KMS-11 (cell line): Measurements from ENCODE around the gene EFNB3.

Experiments
- H2AFZ ChIP-seq: fragments of 200-600 bp; sonication (generic); 2 replicates; pipeline ENCODE4 v1.6.1; 2016; ENCODE audit warnings: antibody characterized with exemption, mixed run types, low read depth
- H3K27ac ChIP-seq: fragments of 200-600 bp; sonication (generic); 2 replicates; pipeline ENCODE4 v1.6.1; 2016; ENCODE audit warnings: mild to moderate bottlenecking, mixed run types
- H3K27me3 ChIP-seq: fragments of 200-600 bp; sonication (generic); 2 replicates; pipeline ENCODE4 v1.6.1; 2017; ENCODE audit warnings: mild to moderate bottlenecking, low read depth, mixed run types, moderate library complexity; ENCODE audit not compliant: insufficient read depth
- H3K36me3 ChIP-seq: fragments of 200-600 bp; sonication (generic); 2 replicates; pipeline ENCODE4 v1.6.1; 2017; ENCODE audit warnings: mild to moderate bottlenecking, mixed run types; ENCODE audit not compliant: insufficient read depth
- H3K4me1 ChIP-seq: fragments of 200-600 bp; sonication (generic); 2 replicates; pipeline ENCODE4 v1.6.1; 2016; ENCODE audit warnings: mild to moderate bottlenecking, low read depth, mixed run types; ENCODE audit not compliant: poor library complexity, severe bottlenecking
- H3K4me2 ChIP-seq: fragments of 200-600 bp; sonication (generic); 2 replicates; pipeline ENCODE4 v1.7.0; 2016; ENCODE audit warnings: mild to moderate bottlenecking, mixed run types
- H3K4me3 ChIP-seq: fragments of 200-600 bp; sonication (generic); IDR thresholded peaks from 2 replicates; pipeline ENCODE4 v1.6.1; 2017; ENCODE audit warnings: low read depth, low read length, mixed read lengths; ENCODE audit not compliant: insufficient read depth
- H3K79me2 ChIP-seq: fragments of 200-600 bp; sonication (generic); 2 replicates; pipeline ENCODE4 v1.6.1; 2016; ENCODE audit warnings: low read depth, mixed run types; ENCODE audit not compliant: insufficient read depth
- H3K9ac ChIP-seq: fragments of 200-600 bp; sonication (generic); 2 replicates; pipeline ENCODE4 v1.6.1; 2016; ENCODE audit warnings: mild to moderate bottlenecking, mixed run types
- H4K20me1 ChIP-seq: fragments of 200-600 bp; sonication (generic); 2 replicates; pipeline ENCODE4 v1.6.1; 2016; ENCODE audit warnings: mild to moderate bottlenecking, mixed run types; ENCODE audit not compliant: insufficient read depth
- TF ChIP-seq, protein P1 (sequence below): fragments of 200-600 bp; sonication (generic); conservative IDR thresholded peaks from 2 replicates; pipeline ENCODE4 v1.6.1; 2017; ENCODE audit warnings: low read depth, mild to moderate bottlenecking, antibody characterized with exemption, low read length, moderate library complexity, mixed read lengths

EFNB3 gene

DNA sequence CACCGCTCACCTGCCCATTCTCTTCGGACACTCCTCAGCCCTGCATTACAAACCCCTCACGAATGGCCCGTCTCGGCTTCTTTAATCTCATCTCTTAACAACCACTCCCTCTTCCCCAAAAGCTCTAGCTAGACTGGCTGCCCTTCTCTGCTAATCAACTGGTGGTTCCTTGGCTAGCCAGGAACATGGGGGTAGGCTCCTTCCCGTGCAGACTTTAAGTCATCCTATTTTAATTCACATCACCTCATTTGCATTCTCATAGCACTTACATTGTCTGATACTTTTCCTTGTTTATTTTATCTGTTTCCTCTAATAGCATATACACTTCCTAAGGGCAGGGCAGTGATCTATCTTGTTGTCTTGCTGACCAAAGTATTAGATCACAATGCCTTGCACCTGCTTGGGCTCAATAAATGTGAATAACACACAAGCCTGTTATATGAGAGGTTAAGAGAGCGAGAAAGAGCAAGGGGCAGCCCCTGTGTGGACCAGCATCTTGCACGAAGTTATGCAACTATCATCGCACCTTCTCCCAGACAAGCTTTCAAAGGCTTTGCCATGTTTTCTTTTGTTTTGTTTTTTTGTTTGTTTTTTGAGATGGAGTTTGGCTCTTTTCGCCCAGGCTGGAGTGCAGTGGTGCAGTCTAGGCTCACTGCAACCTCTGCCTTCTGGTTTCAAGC, 27.5 kb upstream of the EFNB3 start:
- no peak overlapping the region for H3K27ac ChIP-seq
- H3K27me3 ChIP-seq: no peaks in the 10 kb centered on the region
- no peaks in the 10 kb centered on the region for H4K20me1 ChIP-seq
- H3K4me2 ChIP-seq: no peak overlapping the region
- H3K36me3 ChIP-seq: no peaks in the 10 kb centered on the region
- TF ChIP-seq, protein P1, sequence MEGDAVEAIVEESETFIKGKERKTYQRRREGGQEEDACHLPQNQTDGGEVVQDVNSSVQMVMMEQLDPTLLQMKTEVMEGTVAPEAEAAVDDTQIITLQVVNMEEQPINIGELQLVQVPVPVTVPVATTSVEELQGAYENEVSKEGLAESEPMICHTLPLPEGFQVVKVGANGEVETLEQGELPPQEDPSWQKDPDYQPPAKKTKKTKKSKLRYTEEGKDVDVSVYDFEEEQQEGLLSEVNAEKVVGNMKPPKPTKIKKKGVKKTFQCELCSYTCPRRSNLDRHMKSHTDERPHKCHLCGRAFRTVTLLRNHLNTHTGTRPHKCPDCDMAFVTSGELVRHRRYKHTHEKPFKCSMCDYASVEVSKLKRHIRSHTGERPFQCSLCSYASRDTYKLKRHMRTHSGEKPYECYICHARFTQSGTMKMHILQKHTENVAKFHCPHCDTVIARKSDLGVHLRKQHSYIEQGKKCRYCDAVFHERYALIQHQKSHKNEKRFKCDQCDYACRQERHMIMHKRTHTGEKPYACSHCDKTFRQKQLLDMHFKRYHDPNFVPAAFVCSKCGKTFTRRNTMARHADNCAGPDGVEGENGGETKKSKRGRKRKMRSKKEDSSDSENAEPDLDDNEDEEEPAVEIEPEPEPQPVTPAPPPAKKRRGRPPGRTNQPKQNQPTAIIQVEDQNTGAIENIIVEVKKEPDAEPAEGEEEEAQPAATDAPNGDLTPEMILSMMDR: no peak
- H2AFZ ChIP-seq: no peak overlapping the region
- H3K79me2 ChIP-seq: peaks cover 4% of the 10 kb centered on the region; the same call in 1 of the 2 replicates
- H3K9ac ChIP-seq: no peak overlapping the region
- no peak overlapping the region for H3K4me3 ChIP-seq
- no peaks in the 10 kb centered on the region for H3K4me1 ChIP-seq

DNA sequence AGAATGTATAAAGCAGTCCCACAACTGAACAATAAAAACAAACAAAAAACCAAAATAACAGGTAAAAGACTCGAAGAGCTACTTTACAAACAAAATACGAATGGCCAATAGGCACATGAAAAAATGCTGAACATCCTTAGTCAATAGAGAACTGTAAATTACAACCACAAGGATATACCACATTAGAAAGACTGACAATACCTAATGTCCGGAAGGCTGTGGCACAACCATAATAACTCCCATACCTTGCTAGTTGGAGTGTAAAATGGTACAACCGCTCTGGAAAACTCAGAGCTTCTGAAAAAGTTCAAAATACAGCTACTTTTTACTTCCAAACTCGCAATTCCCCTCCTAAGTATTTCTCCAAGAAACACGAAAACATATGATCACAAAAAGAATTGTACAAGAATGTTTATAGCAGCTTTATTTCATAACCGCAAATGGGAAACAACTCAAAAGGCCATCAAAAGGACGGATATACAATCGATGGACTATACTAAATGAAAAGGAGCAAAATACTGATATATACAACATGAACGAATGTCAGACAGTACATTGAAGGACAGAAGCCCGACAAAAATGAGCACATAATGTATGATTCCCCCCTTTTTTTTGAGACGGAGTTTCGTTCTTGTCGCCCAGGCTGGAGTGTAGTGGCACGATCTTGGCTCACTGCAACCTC, 20.0 kb upstream of the EFNB3 start:
- H2AFZ ChIP-seq: no peak overlapping the region

DNA sequence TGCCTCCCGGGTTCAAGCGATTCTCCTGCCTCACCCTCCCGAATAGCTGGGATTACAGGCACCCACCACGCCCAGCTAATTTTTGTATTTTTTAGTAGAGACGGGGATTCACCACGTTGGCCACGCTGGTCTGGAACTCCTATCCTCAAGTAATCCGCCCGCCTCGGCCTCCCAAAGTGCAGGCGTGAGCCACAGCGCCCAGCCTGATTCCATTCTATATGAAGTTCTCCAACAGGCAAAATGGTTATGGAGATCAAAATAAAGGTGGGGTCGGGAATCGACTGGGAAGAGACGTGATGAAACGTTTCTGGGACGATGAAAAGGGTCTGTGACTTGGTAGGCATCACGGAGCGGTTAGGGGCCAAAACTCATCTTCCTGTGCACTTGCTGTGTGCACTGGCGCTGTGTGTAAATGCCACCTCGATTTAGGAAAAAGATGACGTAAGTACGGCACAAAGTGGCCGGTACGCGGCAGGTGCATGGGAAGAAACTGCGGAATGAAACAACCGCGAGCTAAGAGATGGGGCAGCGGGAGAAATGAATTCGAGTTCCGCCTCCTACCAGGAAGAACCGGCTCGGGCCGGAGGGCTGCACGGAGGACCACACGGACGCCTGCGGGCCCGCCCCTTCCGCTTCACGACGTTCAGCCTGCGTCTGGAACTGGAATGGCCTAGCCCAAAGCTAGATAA, 19.3 kb upstream of the EFNB3 start:
- Histone ChIP-seq H3K27ac (peak overlapping the region; percentile 81), H2AFZ (no peak overlapping the region), H3K27me3 (no peaks in the 10 kb centered on the region), H3K4me3 (no peak overlapping the region), H3K79me2 (peaks cover 44% of the 10 kb centered on the region; the same call in 1 of the 2 replicates), H4K20me1 (no peaks in the 10 kb centered on the region), H3K4me1 (no peaks in the 10 kb centered on the region), H3K9ac (peak overlapping the region; percentile 27; the same call in 1 of the 2 replicates), H3K36me3 (no peaks in the 10 kb centered on the region), H3K4me2 (peak overlapping the region; percentile 33)
- TF ChIP-seq, protein P1: no peak

More for the DNA sequence above, 20.0 kb upstream of the EFNB3 start:
- Histone ChIP-seq H3K79me2 (peaks cover 44% of the 10 kb centered on the region; the same call in 1 of the 2 replicates), H4K20me1 (no peaks in the 10 kb centered on the region), H3K4me3 (no peak overlapping the region), H3K4me2 (peak overlapping the region; percentile 21), H3K27me3 (no peaks in the 10 kb centered on the region), H3K9ac (no peak overlapping the region), H3K36me3 (no peaks in the 10 kb centered on the region), H3K4me1 (no peaks in the 10 kb centered on the region), H3K27ac (no peak overlapping the region)
- TF ChIP-seq, protein P1: no peak

DNA sequence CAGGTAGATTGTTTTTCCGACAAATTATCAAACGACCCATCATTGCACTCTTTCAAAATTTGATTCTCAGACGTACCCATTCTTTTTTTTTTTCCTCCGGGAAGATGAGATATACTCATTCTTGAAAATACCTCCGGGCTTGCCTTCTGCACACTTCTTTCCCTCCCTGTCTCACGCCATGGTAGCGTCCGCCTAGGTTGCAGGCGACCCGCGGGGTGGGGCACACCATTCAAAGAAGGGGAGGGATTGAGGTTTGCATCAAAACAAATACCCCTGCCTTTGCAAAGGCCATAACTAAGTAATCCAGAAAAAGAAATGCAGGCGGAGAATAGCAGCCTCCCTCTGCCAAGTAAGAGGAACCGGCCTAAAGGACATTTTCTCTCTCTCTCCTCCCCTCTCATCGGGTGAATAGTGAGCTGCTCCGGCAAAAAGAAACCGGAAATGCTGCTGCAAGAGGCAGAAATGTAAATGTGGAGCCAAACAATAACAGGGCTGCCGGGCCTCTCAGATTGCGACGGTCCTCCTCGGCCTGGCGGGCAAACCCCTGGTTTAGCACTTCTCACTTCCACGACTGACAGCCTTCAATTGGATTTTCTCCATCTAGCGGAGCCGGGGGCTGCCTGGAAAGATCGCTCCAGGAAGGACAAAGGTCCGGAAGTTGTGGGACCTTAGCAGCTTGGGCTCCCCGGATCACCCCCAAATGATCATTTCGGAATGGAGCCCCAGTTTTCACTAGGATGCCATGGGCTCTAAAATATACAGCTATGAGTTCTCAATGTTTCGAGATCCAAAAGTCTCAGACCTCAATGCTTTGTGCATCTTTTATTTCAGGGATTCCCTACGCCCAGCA, 18.6 kb upstream of the EFNB3 start:
- no peak overlapping the region for H3K4me3 ChIP-seq
- peaks cover 44% of the 10 kb centered on the region; the same call in 1 of the 2 replicates for H3K79me2 ChIP-seq
- TF ChIP-seq, protein P1: no peak
- H3K9ac ChIP-seq: peak overlapping the region; percentile 86
- no peaks in the 10 kb centered on the region for H3K27me3 ChIP-seq
- no peak overlapping the region; the same call in 1 of the 2 replicates for H3K4me2 ChIP-seq
- no peaks in the 10 kb centered on the region for H3K36me3 ChIP-seq
- H3K4me1 ChIP-seq: no peaks in the 10 kb centered on the region
- no peak overlapping the region for H2AFZ ChIP-seq
- H3K27ac ChIP-seq: peak overlapping the region; percentile 81
- H4K20me1 ChIP-seq: no peaks in the 10 kb centered on the region
